ENCODE measurements around the gene SLCO3A1. TPM values are rescaled to one million over a fixed set of nuclear protein-coding genes. Genes with fewer than 3 reads are reported as not detected.
"Not testable (repeated sequence)": the region's sequence is repeated elsewhere in the genome, so short reads cannot be mapped to it uniquely, and the experiment has no call there.

The SLCO3A1 gene
- total and polyA plus RNA-seq, 5 experiments from 2014 or later, result 9.3 to 12.9 (median 11.8) TPM

DNA sequence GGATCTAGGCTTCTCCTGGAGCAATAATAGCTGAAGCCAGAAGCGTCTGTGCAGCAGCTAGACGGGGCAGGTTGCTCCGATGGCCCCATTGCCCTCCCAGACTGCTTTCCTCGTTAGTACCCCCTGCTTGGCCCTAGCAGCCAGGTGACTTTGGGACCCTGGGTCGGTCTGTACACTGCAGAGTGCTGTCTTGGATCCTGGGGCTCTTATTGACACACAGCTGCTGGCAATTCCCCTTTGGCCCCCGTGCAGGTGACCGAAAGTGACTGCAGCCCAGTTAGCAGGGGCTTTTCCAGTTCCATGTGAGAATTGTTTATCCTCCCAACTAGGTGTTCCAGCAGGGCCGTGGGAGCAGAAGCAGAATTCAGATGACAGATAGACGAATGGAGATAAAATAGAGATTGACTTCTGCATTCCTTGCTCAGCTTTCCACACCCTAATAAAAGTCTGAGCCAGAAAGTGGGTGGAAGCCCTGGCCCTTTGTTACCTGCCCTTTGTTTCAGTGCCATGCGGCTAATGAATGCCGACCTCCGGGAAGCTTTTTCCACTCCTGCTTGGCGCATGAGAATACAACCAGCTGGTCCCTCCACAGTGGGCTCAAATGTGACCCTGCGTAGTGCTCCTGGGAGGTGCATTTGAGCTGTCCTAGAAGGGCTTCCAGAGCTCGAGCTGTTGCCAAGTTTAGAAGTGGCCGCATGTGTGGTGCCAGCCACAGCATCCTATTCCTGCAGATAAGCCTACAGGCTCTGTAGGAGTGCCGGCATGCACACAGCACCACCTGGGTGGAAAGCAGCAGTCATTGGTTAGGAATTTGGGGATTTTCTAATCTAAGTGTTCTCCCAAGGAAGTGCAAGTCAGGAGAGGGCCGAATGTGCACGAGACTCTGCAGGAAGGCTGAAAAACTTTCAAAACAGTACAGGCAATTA lies 94.4 kb downstream of the SLCO3A1 start:
- Mint-ChIP-seq H3K27ac (peak overlapping the region in 1 of 10 donors; percentile 49), H3K27me3 (peaks cover 0 to 10% (median 0%) of the 10 kb centered on the region in 5 donors), H3K36me3 (peaks cover 0 to 2% (median 0%) of the 10 kb centered on the region in 3 donors), H3K9me3 (no peaks in the 10 kb centered on the region), H3K4me3 (no peak overlapping the region), H3K4me1 (peaks cover 31 to 72% (median 45%) of the 10 kb centered on the region in 4 donors)
- POLR2A ChIA-PET, result no interaction called here
- no peak for DNase-seq
- no peak for ATAC-seq

DNA sequence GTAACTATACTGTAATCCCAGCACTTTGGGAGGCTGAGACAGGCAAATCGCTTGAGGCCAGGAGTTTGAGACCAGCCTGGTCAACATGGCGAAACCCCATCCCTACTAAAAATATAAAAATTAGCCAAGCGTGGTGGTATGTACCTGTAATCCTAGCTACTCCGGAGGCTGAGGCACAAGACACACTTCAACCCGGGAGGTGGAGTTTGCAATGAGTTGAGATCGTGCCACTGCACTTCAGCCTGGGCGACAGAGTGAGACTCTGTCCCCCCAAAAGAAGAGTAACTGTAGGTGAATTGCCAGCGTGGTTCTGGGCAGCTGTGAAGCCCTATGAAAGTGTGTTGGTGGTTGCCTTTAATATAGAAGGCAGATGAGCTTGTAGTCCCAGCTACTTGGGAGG lies 95.9 kb downstream of the SLCO3A1 start:
- ATAC-seq (no peak), DNase-seq (no peak)
- H3K36me3 Mint-ChIP-seq, result peaks cover 0 to 2% (median 0%) of the 10 kb centered on the region in 3 donors
- H3K9me3 Mint-ChIP-seq, result no peaks in the 10 kb centered on the region
- H3K4me1 Mint-ChIP-seq, result peaks cover 34 to 75% (median 55%) of the 10 kb centered on the region in 4 donors
- H3K27ac Mint-ChIP-seq, result peak overlapping the region in 1 of 10 donors; percentile 49
- peaks cover 0 to 10% (median 0%) of the 10 kb centered on the region in 5 donors for H3K27me3 Mint-ChIP-seq
- H3K4me3 Mint-ChIP-seq, result no peak overlapping the region
- POLR2A ChIA-PET, result no interaction called here

DNA sequence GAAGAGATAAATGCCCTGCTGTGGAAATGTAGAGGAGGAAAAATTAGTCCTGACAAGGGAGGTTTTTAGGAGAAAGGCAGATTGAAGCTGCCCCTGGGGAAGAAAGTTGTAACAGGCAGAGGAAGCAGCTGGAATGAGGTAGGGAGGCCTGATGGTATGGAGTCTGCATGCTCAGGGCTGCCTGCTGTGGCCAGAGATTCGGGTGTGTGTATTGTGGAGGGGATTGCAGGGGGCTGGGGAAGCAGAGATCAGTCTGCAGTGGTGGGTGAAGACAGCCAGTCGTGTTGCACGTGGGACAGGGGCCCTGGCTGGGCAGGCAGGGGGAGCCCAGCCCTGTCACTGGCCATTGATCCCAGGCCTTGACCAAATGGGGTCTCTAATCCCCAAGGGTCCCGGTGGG lies 96.5 kb downstream of the SLCO3A1 start:
- H3K9me3 Mint-ChIP-seq, result no peaks in the 10 kb centered on the region
- H3K36me3 Mint-ChIP-seq, result peaks cover 0 to 2% (median 0%) of the 10 kb centered on the region in 3 donors
- POLR2A ChIA-PET, result no interaction called here
- H3K4me3 Mint-ChIP-seq, result no peak overlapping the region
- ATAC-seq (no peak), DNase-seq (no peak)
- peak overlapping the region in 2 of 10 donors; percentile 47 to 58 for H3K27ac Mint-ChIP-seq
- H3K4me1 Mint-ChIP-seq, result peaks cover 38 to 81% (median 62%) of the 10 kb centered on the region in 4 donors
- peaks cover 0 to 8% (median 0%) of the 10 kb centered on the region in 5 donors for H3K27me3 Mint-ChIP-seq

DNA sequence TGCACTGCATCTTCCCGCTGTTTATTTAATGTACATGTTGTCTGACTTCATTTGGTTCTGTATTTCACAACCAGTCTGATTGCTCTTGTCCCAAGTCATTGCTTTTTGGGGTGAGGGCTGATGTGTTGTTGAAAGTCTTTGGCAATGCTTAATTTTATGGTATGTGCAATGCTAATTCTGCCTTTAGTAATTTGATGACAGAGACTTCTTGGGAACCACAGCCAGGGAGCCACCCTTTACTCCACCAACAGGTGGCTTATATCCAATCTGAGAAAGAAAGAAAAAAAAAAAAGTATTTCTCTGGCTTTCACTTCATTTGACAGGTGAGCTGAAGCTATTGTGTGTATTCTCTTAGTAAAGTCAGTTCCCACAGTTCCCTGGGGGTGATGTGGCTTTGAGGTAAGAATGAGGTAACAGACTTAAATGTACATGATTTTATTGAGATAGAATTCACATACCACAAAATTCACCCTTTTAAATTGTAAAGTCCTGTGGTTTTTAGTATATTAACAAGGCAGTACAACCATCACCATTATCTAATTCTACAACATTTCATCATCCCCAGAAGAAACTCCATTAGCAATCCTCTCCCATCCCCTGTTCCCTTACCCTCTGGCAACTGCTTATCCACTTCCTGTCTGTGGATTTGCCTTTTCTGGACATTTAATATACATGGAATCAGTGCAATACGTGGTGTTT lies 97.3 kb downstream of the SLCO3A1 start:
- Mint-ChIP-seq H3K27me3 (peaks cover 0 to under 1% (median 0%) of the 10 kb centered on the region in 5 donors), H3K4me1 (peaks cover 34 to 81% (median 66%) of the 10 kb centered on the region in 4 donors), H3K4me3 (no peak overlapping the region), H3K27ac (no peak overlapping the region), H3K9me3 (no peaks in the 10 kb centered on the region), H3K36me3 (no peaks in the 10 kb centered on the region)
- POLR2A ChIA-PET, result no interaction called here
- no peak for ATAC-seq
- DNase-seq, result no peak

DNA sequence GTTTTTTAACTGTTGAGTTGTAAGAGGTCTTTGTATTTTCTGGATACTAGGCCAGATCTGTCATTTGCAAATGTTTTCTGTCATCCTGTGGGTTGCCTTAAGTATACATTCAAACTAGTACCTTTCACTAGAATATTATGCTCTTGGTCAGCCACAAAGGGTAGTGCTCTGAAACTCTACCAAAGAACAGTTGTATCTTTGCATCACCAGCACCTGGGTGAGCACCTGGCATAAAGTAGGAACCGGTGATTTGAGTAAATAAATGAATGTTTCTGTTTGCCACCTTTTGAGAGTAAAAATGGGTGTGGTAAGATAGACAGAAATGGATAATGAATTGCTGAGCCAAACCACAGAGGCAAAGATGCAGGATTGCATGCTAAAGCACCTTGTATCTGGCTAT lies 98.7 kb downstream of the SLCO3A1 start:
- H3K4me3 Mint-ChIP-seq, result no peak overlapping the region
- H3K36me3 Mint-ChIP-seq, result no peaks in the 10 kb centered on the region
- DNase-seq, result no peak
- H3K27ac Mint-ChIP-seq, result no peak overlapping the region
- H3K27me3 Mint-ChIP-seq, result no peaks in the 10 kb centered on the region
- no peaks in the 10 kb centered on the region for H3K9me3 Mint-ChIP-seq
- POLR2A ChIA-PET, result no interaction called here
- H3K4me1 Mint-ChIP-seq, result peaks cover 35 to 71% (median 59%) of the 10 kb centered on the region in 4 donors
- ATAC-seq, result no peak

DNA sequence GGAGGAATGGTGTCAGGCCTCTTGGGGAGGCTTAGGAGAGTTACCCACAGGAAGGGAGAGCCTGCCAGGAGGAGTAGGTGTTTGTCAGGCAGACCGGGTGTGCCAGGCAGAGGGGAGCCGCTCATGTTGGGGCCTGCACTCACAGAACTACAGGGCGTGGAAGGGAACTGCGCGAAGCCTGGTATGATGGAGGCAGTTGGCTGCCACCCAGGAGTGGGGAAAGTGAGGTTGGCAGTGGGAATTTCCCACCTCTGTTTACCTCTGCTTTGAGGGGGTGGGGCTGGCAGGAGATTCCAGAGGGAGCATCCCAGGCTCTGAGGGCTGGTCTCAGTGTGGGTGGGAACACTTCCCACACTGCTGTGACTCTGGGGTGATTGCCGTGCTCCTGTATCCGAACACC lies 99.9 kb downstream of the SLCO3A1 start:
- H3K4me1 Mint-ChIP-seq, result peaks cover 35 to 62% (median 53%) of the 10 kb centered on the region in 4 donors
- H3K27me3 Mint-ChIP-seq, result no peaks in the 10 kb centered on the region
- H3K36me3 Mint-ChIP-seq, result no peaks in the 10 kb centered on the region
- H3K4me3 Mint-ChIP-seq, result no peak overlapping the region
- no peaks in the 10 kb centered on the region for H3K9me3 Mint-ChIP-seq
- POLR2A ChIA-PET, result no interaction called here
- H3K27ac Mint-ChIP-seq, result peak overlapping the region in 2 of 10 donors; percentile 11
- no peak for ATAC-seq
- DNase-seq, result no peak

DNA sequence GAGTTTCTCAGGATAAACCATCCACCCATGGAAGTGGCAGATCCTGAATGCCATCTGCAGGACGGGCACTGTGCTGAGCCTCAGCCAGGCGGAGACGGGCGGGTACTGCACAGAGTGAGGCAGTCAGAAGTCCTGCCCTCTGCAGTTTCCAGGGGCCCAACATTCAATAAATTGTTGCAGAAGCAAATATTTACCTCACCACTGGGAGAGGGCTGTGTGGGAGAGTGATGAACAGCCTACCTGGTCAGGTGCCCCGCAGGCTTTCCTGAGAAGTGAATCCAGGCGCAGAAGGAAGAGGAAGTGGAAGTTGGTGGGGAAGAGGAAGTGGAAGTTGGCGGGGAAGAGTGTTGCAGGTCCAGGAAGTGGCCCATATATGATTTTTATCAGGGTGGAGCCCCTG lies 100.8 kb downstream of the SLCO3A1 start:
- peaks cover 32 to 58% (median 51%) of the 10 kb centered on the region in 4 donors for H3K4me1 Mint-ChIP-seq
- no peak for ATAC-seq
- peak overlapping the region in 3 of 10 donors; percentile 16 to 56 (median 44) for H3K27ac Mint-ChIP-seq

DNA sequence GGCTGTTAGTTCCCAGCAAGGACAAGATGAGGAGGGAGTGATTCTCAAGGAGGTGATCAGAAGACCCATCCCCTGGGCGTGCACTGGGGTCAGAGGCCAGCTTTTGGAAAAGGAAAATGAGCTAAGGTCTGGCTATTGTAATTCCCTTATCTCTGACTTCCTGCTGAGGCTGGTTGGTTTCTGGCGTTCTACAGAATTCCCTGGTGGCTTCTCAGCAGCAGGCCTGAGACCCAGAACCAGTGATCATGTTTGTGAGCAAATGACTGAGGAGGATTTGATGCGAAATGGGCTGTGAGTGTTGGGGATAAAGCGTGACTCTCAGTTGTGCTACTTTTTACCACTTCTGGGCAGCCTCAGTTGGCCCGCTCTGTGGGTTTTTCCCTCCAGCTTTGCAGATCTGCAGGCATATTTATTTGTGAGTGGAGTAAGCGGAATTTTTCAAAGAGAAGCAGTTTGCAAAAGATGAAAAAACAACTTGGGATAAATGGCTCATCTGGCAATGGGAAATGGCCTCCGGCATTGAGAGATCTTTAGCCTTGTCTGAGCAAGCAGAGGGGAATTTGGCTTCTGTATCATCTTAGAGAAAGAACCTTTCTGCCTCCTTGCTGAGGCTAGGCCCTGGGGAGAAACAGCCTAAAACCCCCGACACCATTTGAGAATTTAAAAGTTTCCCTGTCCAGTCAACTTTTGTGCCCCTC lies 102.7 kb downstream of the SLCO3A1 start:
- Mint-ChIP-seq H3K36me3 (peaks cover 0 to 3% (median 0%) of the 10 kb centered on the region in 3 donors), H3K27me3 (no peaks in the 10 kb centered on the region), H3K4me3 (no peak overlapping the region), H3K9me3 (no peaks in the 10 kb centered on the region), H3K4me1 (peaks cover 19 to 47% (median 35%) of the 10 kb centered on the region in 4 donors), H3K27ac (peak overlapping the region in 1 of 10 donors; percentile 11)
- ATAC-seq, result no peak
- POLR2A ChIA-PET, result no interaction called here
- DNase-seq, result no peak

More for the DNA sequence above, 100.8 kb downstream of the SLCO3A1 start:
- H3K9me3 Mint-ChIP-seq, result no peaks in the 10 kb centered on the region
- peaks cover 0 to 3% (median 0%) of the 10 kb centered on the region in 3 donors for H3K36me3 Mint-ChIP-seq
- POLR2A ChIA-PET, result no interaction called here
- no peaks in the 10 kb centered on the region for H3K27me3 Mint-ChIP-seq
- H3K4me3 Mint-ChIP-seq, result peak overlapping the region in 1 of 10 donors; percentile 9
- no peak for DNase-seq

DNA sequence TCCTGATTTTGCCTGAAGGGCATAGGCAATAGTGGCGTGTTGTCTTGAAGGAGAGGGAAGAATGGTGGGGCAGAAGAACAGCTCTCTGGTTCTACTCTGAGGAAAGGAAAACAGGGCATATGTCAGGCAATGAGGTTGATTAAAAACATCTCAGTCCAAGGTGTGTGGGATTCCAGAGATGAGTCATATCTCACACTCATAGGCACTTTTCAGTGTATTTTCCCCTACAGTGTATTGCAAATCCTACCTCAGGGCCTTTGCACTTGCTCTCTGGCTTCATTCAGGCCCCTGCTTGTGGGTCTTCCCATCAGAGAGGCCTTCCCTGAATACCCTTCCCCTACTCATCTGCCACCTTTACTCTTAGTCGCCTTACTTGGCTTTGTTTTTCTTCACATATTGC lies 107.8 kb downstream of the SLCO3A1 start:
- POLR2A ChIA-PET, result no interaction called here
- peak overlapping the region in 1 of 10 donors; percentile 24 for H3K27ac Mint-ChIP-seq
- no peak for ATAC-seq

DNA sequence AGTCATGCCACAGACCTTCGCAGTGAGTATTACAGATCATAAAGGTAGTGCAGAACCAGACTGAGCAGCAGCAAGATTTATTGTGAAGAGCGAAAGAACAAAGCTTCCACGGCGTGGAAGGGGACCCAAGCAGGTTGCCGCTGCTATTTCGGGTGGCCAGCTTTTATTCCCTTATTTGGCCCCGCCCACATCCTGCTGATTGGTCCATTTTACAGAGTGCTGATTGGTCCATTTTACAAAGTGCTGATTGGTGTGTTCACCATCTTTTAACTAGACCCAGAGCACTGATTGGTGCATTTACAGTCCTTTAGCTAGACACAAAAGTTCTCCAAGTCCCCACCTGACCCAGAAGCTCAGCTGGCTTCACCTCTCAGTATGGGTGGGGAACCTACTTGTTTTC lies 110.2 kb downstream of the SLCO3A1 start:
- peak overlapping the region in 7 of 10 donors; percentile 12 to 48 (median 28) for H3K4me3 Mint-ChIP-seq
- ATAC-seq, POLR2A ChIA-PET, H3K36me3 Mint-ChIP-seq, H3K27me3 Mint-ChIP-seq, DNase-seq, H3K9me3 Mint-ChIP-seq: not testable (repeated sequence)
- peaks cover 7 to 28% (median 19%) of the 10 kb centered on the region in 4 donors for H3K4me1 Mint-ChIP-seq
- H3K27ac Mint-ChIP-seq, result peak overlapping the region in 1 of 10 donors; percentile 40

More for the DNA sequence above, 107.8 kb downstream of the SLCO3A1 start:
- peaks cover 0 to 27% (median 21%) of the 10 kb centered on the region in 4 donors for H3K4me1 Mint-ChIP-seq
- no peaks in the 10 kb centered on the region for H3K27me3 Mint-ChIP-seq
- peaks cover 0 to 3% (median 0%) of the 10 kb centered on the region in 9 donors for H3K9me3 Mint-ChIP-seq
- peaks cover 0 to 9% (median 3%) of the 10 kb centered on the region in 3 donors for H3K36me3 Mint-ChIP-seq
- no peak overlapping the region for H3K4me3 Mint-ChIP-seq
- DNase-seq, result no peak

DNA sequence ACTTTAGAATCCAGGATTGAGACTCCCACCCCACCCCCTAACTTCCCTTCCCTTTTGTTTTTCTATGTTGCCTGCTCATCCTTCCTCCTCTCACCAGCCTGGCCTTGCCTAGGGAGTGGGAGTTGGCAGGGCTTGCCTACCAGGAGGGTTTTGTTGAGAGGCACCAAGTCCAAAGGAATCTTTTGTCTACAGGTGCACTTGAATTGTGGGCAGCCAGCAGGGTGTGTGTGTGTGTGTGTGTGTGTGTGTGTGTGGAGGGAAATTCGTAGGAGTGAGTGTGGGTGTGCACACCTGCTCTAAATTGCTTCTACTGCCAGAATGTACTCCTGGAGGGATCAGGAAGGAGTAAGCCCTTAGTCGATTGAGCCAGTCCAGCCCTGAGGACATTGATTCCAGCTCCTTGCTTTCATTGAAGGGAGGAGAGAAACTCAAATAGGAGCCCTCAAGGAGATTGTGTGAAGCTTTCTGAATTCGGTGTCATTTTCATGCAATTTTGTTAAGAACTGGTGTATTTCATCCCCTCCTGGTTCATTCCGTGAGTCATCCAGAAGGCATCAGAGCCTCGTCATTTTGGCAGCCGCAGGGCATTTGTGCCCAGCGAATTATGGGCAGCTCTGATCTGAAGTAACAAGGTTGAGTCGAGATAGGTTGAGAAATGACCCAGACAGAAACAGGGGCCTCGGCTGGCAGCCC lies 112.1 kb downstream of the SLCO3A1 start:
- H3K9me3 Mint-ChIP-seq, result peaks cover 0 to 3% (median 0%) of the 10 kb centered on the region in 9 donors
- H3K27me3 Mint-ChIP-seq, result no peaks in the 10 kb centered on the region
- POLR2A ChIA-PET, result no interaction called here
- H3K27ac Mint-ChIP-seq, result peak overlapping the region in 2 of 10 donors; percentile 29 to 36
- DNase-seq (no peak), ATAC-seq (no peak)
- peaks cover 0 to 9% (median 2%) of the 10 kb centered on the region in 3 donors for H3K36me3 Mint-ChIP-seq
- H3K4me1 Mint-ChIP-seq, result peaks cover 7 to 33% (median 21%) of the 10 kb centered on the region in 4 donors
- H3K4me3 Mint-ChIP-seq, result no peak overlapping the region

DNA sequence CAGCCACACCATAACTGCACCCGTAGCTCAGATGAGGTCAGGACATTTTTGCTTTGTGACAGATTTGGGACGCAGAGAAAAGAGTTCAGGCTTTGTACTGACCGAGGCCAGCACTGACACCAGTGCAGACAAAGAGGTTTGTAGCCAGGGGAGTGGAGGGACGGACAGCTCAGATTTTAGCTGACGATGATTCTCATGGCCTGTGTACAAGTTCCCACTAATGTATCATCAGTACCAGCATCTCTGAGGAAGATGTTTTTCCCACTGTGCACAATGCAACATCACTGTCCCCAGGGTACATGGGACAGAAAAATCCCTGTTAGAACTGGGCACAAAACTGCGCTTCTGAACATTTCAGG lies 112.7 kb downstream of the SLCO3A1 start:
- POLR2A ChIA-PET, result no interaction called here
- ATAC-seq (no peak), DNase-seq (no peak)
- no peaks in the 10 kb centered on the region for H3K27me3 Mint-ChIP-seq
- H3K27ac Mint-ChIP-seq, result no peak overlapping the region
- peaks cover 0 to 9% (median 2%) of the 10 kb centered on the region in 3 donors for H3K36me3 Mint-ChIP-seq
- peaks cover 8 to 33% (median 21%) of the 10 kb centered on the region in 4 donors for H3K4me1 Mint-ChIP-seq
- H3K4me3 Mint-ChIP-seq, result no peak overlapping the region
- H3K9me3 Mint-ChIP-seq, result peaks cover 0 to 3% (median 0%) of the 10 kb centered on the region in 9 donors
